Esophagus muscularis mucosa (tissue), 4 donors: ENCODE data around the gene CD248.

Experiments
- CTCF ChIP-seq, 3 experiments: fragments of 200-600 bp in 2 of 3; fragments of 450-650 bp in 1 of 3; sonication (generic) in 2 of 3; IDR thresholded peaks; one replicate each; pipeline ENCODE4 v1.5.1; 2017 to 2019; ENCODE audit warnings: antibody characterized with exemption in 3 of 3, mild to moderate bottlenecking in 2 of 3, moderate library complexity in 1 of 3
- EP300 ChIP-seq: sonication (generic); formaldehyde crosslinking; IDR thresholded peaks from one replicate; pipeline ENCODE4 v1.6.1; 2017; ENCODE audit warnings: antibody characterized with exemption
- POLR2A ChIP-seq: fragments of 450-650 bp; IDR thresholded peaks from one replicate; pipeline ENCODE4 v1.6.1; 2017; ENCODE audit warnings: antibody characterized with exemption, moderate library complexity, mild to moderate bottlenecking, low read depth

- no peak for TF ChIP-seq CTCF (IDR thresholded peaks at IDR 0.05)
- TF ChIP-seq EP300: no peak
- TF ChIP-seq POLR2A: no peak
Observed at GRCh38 chr11:66362481-66363147, 45.8 kb upstream of the CD248 start.
